IMR-90 (cell line): ENCODE measurements around the gene GABARAPL2. TPM values are rescaled to one million over a fixed set of nuclear protein-coding genes. Genes with fewer than 3 reads are reported as not detected.
A peak's percentile ranks its signal among the peaks of the same experiment; 100 is the strongest.

Experiments
- ATAC-seq: fragments of 200-7000 bp; cut with Tn5 transposase; 2 replicates; pipeline ENCODE4 v1.9.1; 2020; ENCODE audit warnings: low read depth, mild to moderate bottlenecking, moderate library complexity
- BruUV-seq: library from RNA; stranded (reverse); fragments of 400-500 nt; replicated peaks from 2 replicates; lab custom pipeline; 2021; lab: Mats Ljungman, UMichigan
- CTCF ChIA-PET: fragments of 300-600 bp; formaldehyde crosslinking; extraction: SDS; loops from one replicate; lab custom pipeline; 2021; ENCODE audit warnings: antibody characterized with exemption; lab: Yijun Ruan, JAX
- POLR2A ChIA-PET: fragments of 300-600 bp; sonication (Branson Sonifier 250); formaldehyde crosslinking; loops from one replicate; lab custom pipeline; 2022; ENCODE audit warnings: antibody characterized with exemption; ENCODE audit not compliant: unreplicated experiment; lab: Charles Lee
- DNase-seq: peaks from one replicate; pipeline ENCODE4 v3.0.0; 2013
- H2AFZ ChIP-seq: replicated peaks from 2 replicates; pipeline ENCODE3; 2013; ENCODE audit warnings: low read length, mild to moderate bottlenecking; ENCODE audit not compliant: poor library complexity
- H2AK5ac ChIP-seq: 2 replicates; pipeline ENCODE4 v1.6.1; 2013; ENCODE audit warnings: low read depth, low read length, inconsistent platforms
- H2AK9ac ChIP-seq: replicated peaks from 2 replicates; pipeline ENCODE3; 2013; ENCODE audit warnings: mild to moderate bottlenecking, low read depth, low read length, moderate library complexity; ENCODE audit not compliant: poor library complexity
- H2BK120ac ChIP-seq: 2 replicates; pipeline ENCODE4 v1.6.1; 2013; ENCODE audit warnings: low read depth, low read length, inconsistent platforms
- H2BK15ac ChIP-seq: 3 replicates; pipeline ENCODE4 v1.6.1; 2013; ENCODE audit warnings: low read depth, low read length, inconsistent platforms
- H2BK20ac ChIP-seq: 2 replicates; pipeline ENCODE4 v1.6.1; 2013; ENCODE audit warnings: low read depth, mild to moderate bottlenecking, inconsistent platforms, low read length, moderate library complexity
- H2BK5ac ChIP-seq: 2 replicates; pipeline ENCODE4 v1.6.1; 2013; ENCODE audit warnings: mild to moderate bottlenecking, low read depth, low read length, inconsistent platforms; ENCODE audit not compliant: poor library complexity, severe bottlenecking
- H3K14ac ChIP-seq: replicated peaks from 2 replicates; pipeline ENCODE4 v1.6.1; 2013; ENCODE audit warnings: low read depth, low read length, inconsistent platforms
- H3K18ac ChIP-seq: 2 replicates; pipeline ENCODE4 v1.6.1; 2013; ENCODE audit warnings: low read depth, low read length, control low read depth
- H3K23ac ChIP-seq: 2 replicates; pipeline ENCODE4 v1.6.1; 2013; ENCODE audit warnings: low read depth, low read length, inconsistent platforms
- H3K27ac ChIP-seq: 2 replicates; pipeline ENCODE4 v1.5.1; 2013; ENCODE audit warnings: mild to moderate bottlenecking, control low read depth, low read length; ENCODE audit not compliant: insufficient read depth
- H3K27me3 ChIP-seq: 2 replicates; pipeline ENCODE4 v1.6.1; 2013; ENCODE audit warnings: low read length; ENCODE audit not compliant: control insufficient read depth, insufficient read depth
- H3K36me3 ChIP-seq: 2 replicates; pipeline ENCODE4 v1.6.1; 2013; ENCODE audit warnings: low read length, mixed read lengths; ENCODE audit not compliant: control insufficient read depth, insufficient read depth
- H3K4ac ChIP-seq: 2 replicates; pipeline ENCODE4 v1.6.1; 2013; ENCODE audit warnings: low read depth, low read length, inconsistent platforms
- H3K4me1 ChIP-seq: 2 replicates; pipeline ENCODE4 v1.6.1; 2013; ENCODE audit warnings: low read length, mixed read lengths; ENCODE audit not compliant: control insufficient read depth, insufficient read depth
- H3K4me2 ChIP-seq: 2 replicates; pipeline ENCODE4 v1.6.1; 2013; ENCODE audit warnings: low read depth, mild to moderate bottlenecking, control low read depth, low read length, moderate library complexity
- H3K4me3 ChIP-seq: 2 replicates; pipeline ENCODE4 v1.5.1; 2013; ENCODE audit warnings: low read depth, mild to moderate bottlenecking, control low read depth, low read length, moderate library complexity; ENCODE audit not compliant: insufficient read depth
- H3K56ac ChIP-seq: 2 replicates; pipeline ENCODE4 v1.6.1; 2013; ENCODE audit warnings: low read length, inconsistent platforms; ENCODE audit not compliant: insufficient read depth; ENCODE audit errors: extremely low read depth
- H3K79me1 ChIP-seq, 2 experiments: 2 replicates each; pipeline ENCODE4 v1.6.1; 2013; ENCODE audit warnings: low read length in 2 of 2, inconsistent platforms in 1 of 2, low read depth in 1 of 2
- H3K9ac ChIP-seq: 2 replicates; pipeline ENCODE4 v1.6.1; 2013; ENCODE audit warnings: low read depth, low read length, control low read depth
- H3K9me1 ChIP-seq: 2 replicates; pipeline ENCODE4 v1.6.1; 2013; ENCODE audit warnings: low read length, inconsistent platforms; ENCODE audit not compliant: insufficient read depth
- H3K9me3 ChIP-seq: 2 replicates; pipeline ENCODE4 v1.6.1; 2013; ENCODE audit warnings: low read length; ENCODE audit not compliant: control insufficient read depth, insufficient read depth
- H4K20me1 ChIP-seq: 2 replicates; pipeline ENCODE4 v1.6.1; 2013; ENCODE audit warnings: low read length, inconsistent platforms; ENCODE audit not compliant: insufficient read depth
- H4K5ac ChIP-seq: 2 replicates; pipeline ENCODE4 v1.6.1; 2013; ENCODE audit warnings: mild to moderate bottlenecking, low read depth, low read length, control low read depth
- H4K8ac ChIP-seq, 2 experiments: 2 replicates each; pipeline ENCODE4 v1.6.1; 2013; ENCODE audit warnings: low read depth in 2 of 2, low read length in 2 of 2, control low read depth in 1 of 2, inconsistent platforms in 1 of 2
- H4K91ac ChIP-seq: 2 replicates; pipeline ENCODE4 v1.6.1; 2013; ENCODE audit warnings: low read depth, low read length, inconsistent platforms; ENCODE audit not compliant: insufficient read depth
- BHLHE40 ChIP-seq: fragments of 150-350 bp; IDR thresholded peaks from 2 replicates; pipeline ENCODE4 v1.6.1; 2016; ENCODE audit warnings: mild to moderate bottlenecking, low read depth, low read length
- CEBPB ChIP-seq: IDR thresholded peaks from 2 replicates; pipeline ENCODE4 v1.6.1; 2012; ENCODE audit warnings: low read depth, low read length, improper control_type of control experiment
- CHD1 ChIP-seq: IDR thresholded peaks from 2 replicates; pipeline ENCODE4 v1.6.1; 2012; ENCODE audit warnings: low read depth, low read length, improper control_type of control experiment
- CTCF ChIP-seq: conservative IDR thresholded peaks from 2 replicates; pipeline ENCODE4 v1.5.1; 2012; ENCODE audit warnings: mild to moderate bottlenecking, low read depth, low read length, improper control_type of control experiment
- ELK1 ChIP-seq: fragments of 150-350 bp; IDR thresholded peaks from 2 replicates; pipeline ENCODE4 v1.6.1; 2016; ENCODE audit warnings: low read depth, mild to moderate bottlenecking, low read length, moderate library complexity, borderline replicate concordance
- FOS ChIP-seq: fragments of 150-350 bp; IDR thresholded peaks from 2 replicates; pipeline ENCODE4 v1.6.1; 2016; ENCODE audit warnings: low read depth, low read length
- MAFK ChIP-seq: IDR thresholded peaks from 2 replicates; pipeline ENCODE4 v1.6.1; 2012; ENCODE audit warnings: low read depth, low read length, improper control_type of control experiment
- MAZ ChIP-seq: IDR thresholded peaks from 2 replicates; pipeline ENCODE4 v1.6.1; 2012; ENCODE audit warnings: low read depth, mild to moderate bottlenecking, low read length, improper control_type of control experiment, moderate library complexity, borderline replicate concordance
- MXI1 ChIP-seq: IDR thresholded peaks from 2 replicates; pipeline ENCODE4 v1.6.1; 2012; ENCODE audit warnings: low read depth, mild to moderate bottlenecking, low read length, moderate library complexity, borderline replicate concordance
- NFE2L2 ChIP-seq: fragments of 150-350 bp; IDR thresholded peaks from 2 replicates; pipeline ENCODE4 v1.6.1; 2016; ENCODE audit warnings: low read depth, mild to moderate bottlenecking, low read length
- POLR2A ChIP-seq: IDR thresholded peaks from 2 replicates; pipeline ENCODE4 v1.6.1; 2012; ENCODE audit warnings: mild to moderate bottlenecking, low read depth, low read length
- RAD21 ChIP-seq: IDR thresholded peaks from 2 replicates; pipeline ENCODE4 v1.6.1; 2012; ENCODE audit warnings: low read length, improper control_type of control experiment
- RCOR1 ChIP-seq: IDR thresholded peaks from 2 replicates; pipeline ENCODE4 v1.6.1; 2012; ENCODE audit warnings: mild to moderate bottlenecking, low read length, improper control_type of control experiment; ENCODE audit not compliant: insufficient replicate concordance
- RFX5 ChIP-seq: IDR thresholded peaks from 2 replicates; pipeline ENCODE4 v1.8.0; 2012; ENCODE audit warnings: low read depth, mild to moderate bottlenecking, low read length, moderate library complexity
- SMC3 ChIP-seq: fragments of 150-350 bp; IDR thresholded peaks from 2 replicates; pipeline ENCODE4 v1.6.1; 2016; ENCODE audit warnings: low read depth, mild to moderate bottlenecking, antibody characterized with exemption, low read length, moderate library complexity
- USF2 ChIP-seq: fragments of 150-350 bp; IDR thresholded peaks from 2 replicates; pipeline ENCODE4 v1.6.1; 2017; ENCODE audit warnings: mild to moderate bottlenecking, antibody characterized with exemption, low read length, low read depth
- WGBS, 2 experiments: methylation state at CpG; one replicate each; pipeline versions ENCODE4 v1.1.5 to v1.1.7; 2013; ENCODE audit warnings: missing lambda C conversion rate in 2 of 2; ENCODE audit not compliant: insufficient read length in 1 of 2; ENCODE audit errors: extremely low coverage in 2 of 2; 5-methylcytosine and 5-hydroxymethylcytosine counted together
- dilution Hi-C: fragments of 300-500 bp; cut with HindIII; formaldehyde crosslinking; loops from one replicate; pipeline ENCODE4 v1.14.3; 2018; ENCODE audit warnings: low sequenced_read_pairs; ENCODE audit not compliant: unreplicated experiment
- in situ Hi-C: fragments of 300-500 bp; cut with MboI; formaldehyde crosslinking; loops from 3 replicates; pipeline ENCODE4 v1.14.3; 2019; ENCODE audit warnings: low sequenced_read_pairs, inconsistent platforms, mixed read lengths
- intact Hi-C: fragments of 100-400 bp; cut with micrococcal nuclease; formaldehyde crosslinking; loops from 2 replicates; pipeline ENCODE4 v1.10.0; 2022
- polyA plus RNA-seq, 3 experiments: library from polyadenylated mRNA; depleted of rRNA; stranded (reverse); fragments of >200 nt; gene quantifications; 2 replicates each; pipeline ENCODE4 v1.2.3, GENCODE V29; 2012; ENCODE audit warnings: low replicate concordance in 1 of 3
- total RNA-seq: library from RNA; depleted of rRNA; stranded (reverse); fragments of >200 nt; gene quantifications from 2 replicates; pipeline ENCODE4 v1.2.3, GENCODE V29; 2012

The GABARAPL2 gene
- total and polyA plus RNA-seq, 2 of the 4 experiments (the other 2 are of a cell fraction) = 33.3 to 65.9 TPM

DNA sequence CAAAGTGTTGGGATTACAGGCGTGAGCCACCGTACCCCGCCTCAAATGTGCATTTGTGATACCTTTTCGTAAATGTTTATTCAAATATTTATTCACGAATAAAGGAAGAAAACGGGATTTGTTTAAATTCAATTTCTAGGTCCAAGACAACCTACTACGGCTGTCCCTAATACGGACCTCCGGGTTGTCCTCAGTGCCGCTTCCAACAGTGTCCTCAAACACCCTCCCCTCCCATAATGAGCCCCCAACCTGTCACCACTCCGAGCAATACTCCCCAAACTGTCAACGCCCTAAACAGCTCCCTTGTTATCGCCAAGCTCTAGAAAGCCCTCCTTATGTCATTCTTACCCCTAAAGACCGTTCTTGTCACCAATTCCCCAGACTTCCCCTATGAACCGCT lies 539 bp upstream of the GABARAPL2 start:
- intact Hi-C loops = loop anchor here (1.0 to 5.0 kb wide), 2 partner anchors 48 to 93 kb away; no protein-coding TSS in a partner anchor
- no TSS peak for BruUV-seq
- Histone ChIP-seq H3K36me3 (peaks cover 22% of the 10 kb centered on the region), H4K20me1 (peaks cover 20% of the 10 kb centered on the region), H3K56ac (peak overlapping the region; percentile 58; the same call in 1 of the 2 replicates), H3K79me1 (peaks cover 26 to 44% of the 10 kb centered on the region in 2 experiments), H3K27ac (peak overlapping the region; percentile 31), H3K9me1 (peaks cover 14% of the 10 kb centered on the region), H4K5ac (peak overlapping the region; percentile 10), H2BK20ac (no peak overlapping the region), H3K14ac (peak overlapping the region; percentile 88), H2AK9ac (peak overlapping the region; percentile 53), H3K27me3 (peaks cover 4% of the 10 kb centered on the region), H3K9ac (peak overlapping the region; percentile 56), H3K23ac (peak overlapping the region; percentile 58; the same call in 1 of the 2 replicates), H2AK5ac (0 out of 2 replicates have a peak overlapping the region, but pooled peaks have one; percentile 15), H3K4me3 (peak overlapping the region; percentile 54), H3K4ac (peak overlapping the region; percentile 76), H3K4me1 (peaks cover 4% of the 10 kb centered on the region; the same call in 1 of the 2 replicates), H2AFZ (peak overlapping the region; percentile 99), H3K4me2 (peak overlapping the region; percentile 89), H4K8ac (peak overlapping the region; percentile 10 to 94; a peak in 3 of 4 replicates), H2BK5ac (peak overlapping the region; percentile 44), H3K9me3 (no peaks in the 10 kb centered on the region), H2BK120ac (no peak overlapping the region), H3K18ac (no peak overlapping the region), H4K91ac (no peak overlapping the region; the same call in 1 of the 2 replicates), H2BK15ac (peak overlapping the region; percentile 49; the same call in 1 of the 3 replicates)
- in situ Hi-C loops = no loop called here
- dilution Hi-C loops = no loop called here
- TF ChIP-seq MAZ = no peak
- TF ChIP-seq ELK1 = no peak
- TF ChIP-seq BHLHE40 = no peak
- TF ChIP-seq CTCF = no peak
- no peak for TF ChIP-seq FOS
- TF ChIP-seq RCOR1 = no peak
- TF ChIP-seq CEBPB = no peak
- no peak for TF ChIP-seq USF2
- no peak for TF ChIP-seq CHD1
- no peak for TF ChIP-seq NFE2L2
- no peak for TF ChIP-seq MXI1
- TF ChIP-seq RFX5 = no peak
- no peak for TF ChIP-seq POLR2A
- TF ChIP-seq MAFK = no peak
- TF ChIP-seq SMC3 = no peak
- no peak for TF ChIP-seq RAD21
- WGBS, 2 experiments = 3% methylated on average over 10 of the region's 15 CpGs; no CpG with 5 or more reads in 1 of the 2 experiments
- DNase-seq (no peak), ATAC-seq (no peak)
- POLR2A ChIA-PET = interaction anchor here (0.5 kb wide), 1 partner anchor 184 kb away, joined by 5 read pairs; no protein-coding TSS in a partner anchor
- CTCF ChIA-PET = interaction anchor here (0.8 kb wide), 1 partner anchor 93 kb away, joined by 3 read pairs; no protein-coding TSS in a partner anchor
